Vagina (tissue), 2 donors: ENCODE results near the gene POP7.

Experiments
- CTCF ChIP-seq, 3 experiments: fragments of 450-650 bp in 2 of 3; fragments of 200-600 bp in 1 of 3; sonication (generic) in 1 of 3; IDR thresholded peaks; one replicate each; pipeline ENCODE4 v1.5.1; 2017 to 2019; ENCODE audit warnings: antibody characterized with exemption in 3 of 3, mild to moderate bottlenecking in 2 of 3, moderate library complexity in 2 of 3
- POLR2A ChIP-seq, 2 donors: fragments of 450-650 bp; IDR thresholded peaks; one replicate each; pipeline ENCODE4 v1.6.1; 2017; ENCODE audit warnings: antibody characterized with exemption in 2 of 2, mild to moderate bottlenecking in 2 of 2, moderate library complexity in 2 of 2

GRCh38 chr7:100708395-100708794 is 2.5 kb downstream of the POP7 start:
- TF ChIP-seq CTCF (IDR thresholded peaks at IDR 0.05) (no peak), POLR2A (IDR thresholded peaks at IDR 0.05) (no peak)
